ENCODE measurements around the gene CLIC4. TPM values are rescaled to one million over a fixed set of nuclear protein-coding genes. Genes with fewer than 3 reads are reported as not detected.
A peak's percentile ranks its signal among the peaks of the same experiment; 100 is the strongest.

Gene CLIC4
- total RNA-seq, 1 donor from 2014 or later = 353 TPM

DNA sequence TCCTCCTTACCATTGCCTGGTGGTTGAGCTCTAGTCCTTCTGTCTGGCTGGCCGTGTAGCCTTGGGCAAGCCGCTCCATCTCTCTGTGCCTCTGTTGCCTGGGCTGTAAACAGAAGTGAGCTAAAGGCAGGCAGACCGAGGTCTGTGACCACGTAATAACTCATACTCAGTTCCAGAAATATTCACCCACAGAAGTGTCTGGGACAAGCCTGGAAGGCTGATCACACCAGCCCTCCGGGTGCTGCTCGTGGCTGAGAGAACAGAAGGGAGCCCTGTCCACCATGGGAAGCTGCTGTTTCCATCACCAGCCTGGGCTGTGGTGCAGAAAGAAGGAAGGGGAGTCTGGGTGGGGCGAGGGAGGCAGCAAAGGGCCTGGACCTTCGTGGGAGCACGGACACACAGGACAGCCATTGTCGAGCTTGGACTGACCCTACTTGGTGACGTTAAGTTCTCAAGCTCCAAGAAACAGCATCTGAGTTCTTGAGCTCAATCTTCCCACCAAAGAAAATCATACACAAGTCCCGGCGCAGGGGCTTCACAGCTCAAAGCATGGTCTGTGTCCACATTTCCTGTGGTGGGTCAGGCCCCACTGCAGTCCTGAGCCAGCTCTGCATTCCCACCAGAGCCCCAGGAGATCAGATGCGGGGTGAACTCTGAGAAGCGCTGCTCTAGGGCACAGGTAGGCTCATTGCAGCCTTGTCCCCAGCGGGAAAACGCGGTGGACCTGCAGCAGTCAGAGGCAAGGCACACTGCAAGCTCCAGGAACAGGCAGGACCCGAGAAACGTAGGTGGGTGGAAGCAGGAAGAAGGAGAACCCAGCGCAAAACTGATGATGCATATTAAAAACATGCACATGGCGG, 123.0 kb downstream of the CLIC4 start:
- FAIRE-seq = no peak
- Mint-ChIP-seq H3K36me3 (ENCODE audit: low read depth, unreplicated experiment) (no peaks in the 10 kb centered on the region), H3K27ac (ENCODE audit: unreplicated experiment) (no peak overlapping the region), H3K9me3 (ENCODE audit: unreplicated experiment) (no peaks in the 10 kb centered on the region), H3K4me3 (ENCODE audit: unreplicated experiment) (no peak overlapping the region), H3K4me1 (ENCODE audit: low read depth, unreplicated experiment) (peaks cover 9% of the 10 kb centered on the region), H3K27me3 (ENCODE audit: low read depth, unreplicated experiment) (peaks cover 37% of the 10 kb centered on the region)
- Histone ChIP-seq H3K9me3 (ENCODE audit: insufficient read depth, low read depth, low read length) (no peaks in the 10 kb centered on the region), H3K36me3 (ENCODE audit: insufficient read depth, low read length) (no peaks in the 10 kb centered on the region), H3K9ac (ENCODE audit: low read length) (no peak overlapping the region), H3K4me1 (ENCODE audit: insufficient read depth, low read length) (no peaks in the 10 kb centered on the region), H3K27me3 (ENCODE audit: insufficient read depth, low read length) (peaks cover 5% of the 10 kb centered on the region), H3K27ac (ENCODE audit: low read depth, low read length) (no peak overlapping the region), H3K4me3 (ENCODE audit: insufficient read depth, low read depth, low read length) (no peak overlapping the region), H2AFZ (ENCODE audit: low read depth, low read length) (no peak overlapping the region), H3K79me2 (ENCODE audit: insufficient read depth, low read length) (no peaks in the 10 kb centered on the region), H4K20me1 (ENCODE audit: insufficient read depth, low read length) (no peaks in the 10 kb centered on the region), H3K4me2 (ENCODE audit: low read length) (no peak overlapping the region)
- TF ChIP-seq, protein P1, sequence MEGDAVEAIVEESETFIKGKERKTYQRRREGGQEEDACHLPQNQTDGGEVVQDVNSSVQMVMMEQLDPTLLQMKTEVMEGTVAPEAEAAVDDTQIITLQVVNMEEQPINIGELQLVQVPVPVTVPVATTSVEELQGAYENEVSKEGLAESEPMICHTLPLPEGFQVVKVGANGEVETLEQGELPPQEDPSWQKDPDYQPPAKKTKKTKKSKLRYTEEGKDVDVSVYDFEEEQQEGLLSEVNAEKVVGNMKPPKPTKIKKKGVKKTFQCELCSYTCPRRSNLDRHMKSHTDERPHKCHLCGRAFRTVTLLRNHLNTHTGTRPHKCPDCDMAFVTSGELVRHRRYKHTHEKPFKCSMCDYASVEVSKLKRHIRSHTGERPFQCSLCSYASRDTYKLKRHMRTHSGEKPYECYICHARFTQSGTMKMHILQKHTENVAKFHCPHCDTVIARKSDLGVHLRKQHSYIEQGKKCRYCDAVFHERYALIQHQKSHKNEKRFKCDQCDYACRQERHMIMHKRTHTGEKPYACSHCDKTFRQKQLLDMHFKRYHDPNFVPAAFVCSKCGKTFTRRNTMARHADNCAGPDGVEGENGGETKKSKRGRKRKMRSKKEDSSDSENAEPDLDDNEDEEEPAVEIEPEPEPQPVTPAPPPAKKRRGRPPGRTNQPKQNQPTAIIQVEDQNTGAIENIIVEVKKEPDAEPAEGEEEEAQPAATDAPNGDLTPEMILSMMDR (IDR thresholded peaks at IDR 0.05; ENCODE audit: insufficient read depth, low read depth, low read length) = no peak
- no peak for TF ChIP-seq EZH2 (IDR thresholded peaks at IDR 0.05; ENCODE audit: insufficient read depth, low read length)
- no peak for DNase-seq (ENCODE audit: low read depth)

DNA sequence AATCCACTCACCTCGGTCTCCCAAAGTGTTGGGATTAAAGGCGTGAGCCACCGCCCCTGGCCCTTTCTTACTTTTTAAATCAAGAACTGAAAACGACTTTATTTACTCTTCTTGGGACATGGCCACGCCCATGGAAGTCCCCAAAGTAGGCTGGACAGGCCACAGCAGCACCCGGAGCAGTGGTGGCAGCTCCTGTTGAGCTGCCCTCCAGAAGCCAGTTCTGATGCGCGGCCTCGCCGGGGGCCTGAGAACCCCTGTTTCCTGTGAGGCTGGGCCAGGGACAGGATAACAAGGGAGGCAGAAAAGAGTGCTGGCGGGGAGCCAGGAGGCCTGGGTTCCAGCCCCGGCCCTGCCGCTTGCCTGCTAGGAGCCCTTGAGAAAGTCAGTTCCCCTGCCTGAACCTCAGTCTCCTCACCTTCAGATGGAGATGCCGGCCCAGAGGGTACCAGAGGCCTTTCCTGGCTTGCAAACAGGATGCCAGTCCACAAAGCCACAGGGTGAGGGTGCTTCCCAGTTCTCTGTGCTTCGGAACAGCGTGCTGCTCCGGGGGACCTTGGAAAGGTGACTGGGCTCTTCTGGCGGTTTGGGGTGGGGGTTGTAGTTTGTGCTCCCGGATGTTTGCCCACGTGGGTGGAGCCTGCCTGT, 125.4 kb downstream of the CLIC4 start:
- Histone ChIP-seq H3K9me3 (ENCODE audit: insufficient read depth, low read depth, low read length) (no peaks in the 10 kb centered on the region), H3K36me3 (ENCODE audit: insufficient read depth, low read length) (no peaks in the 10 kb centered on the region), H4K20me1 (ENCODE audit: insufficient read depth, low read length) (no peaks in the 10 kb centered on the region), H3K4me2 (ENCODE audit: low read length) (no peak overlapping the region), H3K27me3 (ENCODE audit: insufficient read depth, low read length) (peaks cover 9% of the 10 kb centered on the region), H3K4me1 (ENCODE audit: insufficient read depth, low read length) (no peaks in the 10 kb centered on the region), H3K4me3 (ENCODE audit: insufficient read depth, low read depth, low read length) (no peak overlapping the region), H2AFZ (ENCODE audit: low read depth, low read length) (no peak overlapping the region), H3K27ac (ENCODE audit: low read depth, low read length) (no peak overlapping the region), H3K79me2 (ENCODE audit: insufficient read depth, low read length) (no peaks in the 10 kb centered on the region), H3K9ac (ENCODE audit: low read length) (no peak overlapping the region)
- DNase-seq (ENCODE audit: low read depth) (no peak), FAIRE-seq (no peak)
- peaks cover 4% of the 10 kb centered on the region for H3K4me1 Mint-ChIP-seq (ENCODE audit: low read depth, unreplicated experiment)
- peaks cover 42% of the 10 kb centered on the region for H3K27me3 Mint-ChIP-seq (ENCODE audit: low read depth, unreplicated experiment)
- peak overlapping the region; percentile 62 for H3K27ac Mint-ChIP-seq (ENCODE audit: unreplicated experiment)
- H3K4me3 Mint-ChIP-seq (ENCODE audit: unreplicated experiment) = no peak overlapping the region
- no peaks in the 10 kb centered on the region for H3K36me3 Mint-ChIP-seq (ENCODE audit: low read depth, unreplicated experiment)
- TF ChIP-seq, protein P1 (IDR thresholded peaks at IDR 0.05; ENCODE audit: insufficient read depth, low read depth, low read length) = no peak
- no peak for TF ChIP-seq EZH2 (IDR thresholded peaks at IDR 0.05; ENCODE audit: insufficient read depth, low read length)
- H3K9me3 Mint-ChIP-seq (ENCODE audit: unreplicated experiment) = no peaks in the 10 kb centered on the region

Data from astrocyte (in vitro differentiated cells and primary cell).